Measurements from ENCODE around the gene SCGB1C1.
A peak's percentile ranks its signal among the peaks of the same experiment; 100 is the strongest.
"Not testable (repeated sequence)": the region's sequence is repeated elsewhere in the genome, so short reads cannot be mapped to it uniquely, and the experiment has no call there.

Gene SCGB1C1

GRCh38 chr11:220641-221215, 27.9 kb downstream of the SCGB1C1 start:
- DNase-seq: not testable (repeated sequence)

GRCh38 chr11:221539-221938, 28.7 kb downstream of the SCGB1C1 start:
- no peak for DNase-seq

- DNase-seq: no peak
These were observed 29.3 kb downstream of the SCGB1C1 start for GRCh38 chr11:221998-222789.

GRCh38 chr11:223026-223789, 30.3 kb downstream of the SCGB1C1 start:
- DNase-seq: no peak

- no peak for DNase-seq
These were observed 31.0 kb downstream of the SCGB1C1 start for GRCh38 chr11:223884-224283.

- DNase-seq: no peak
These were observed 31.5 kb downstream of the SCGB1C1 start for GRCh38 chr11:224424-224823.

GRCh38 chr11:225734-226453, 33.0 kb downstream of the SCGB1C1 start:
- no peak for DNase-seq

- no peak for DNase-seq
These were observed 35.0 kb downstream of the SCGB1C1 start for GRCh38 chr11:227824-228379.

- DNase-seq: no peak
These were observed 37.6 kb downstream of the SCGB1C1 start for GRCh38 chr11:230431-230830.

GRCh38 chr11:232783-233565, 40.1 kb downstream of the SCGB1C1 start:
- DNase-seq: no peak

GRCh38 chr11:235180-235579, 42.3 kb downstream of the SCGB1C1 start:
- no peak for DNase-seq

- peak; percentile 35 for DNase-seq
These were observed 42.7 kb downstream of the SCGB1C1 start for GRCh38 chr11:235609-235996.

- DNase-seq: peak; percentile 79
These were observed 43.3 kb downstream of the SCGB1C1 start, which contains the start of gene SIRT3 for GRCh38 chr11:235997-236773. Gene SIRT3, minus strand, starts transcription at chr11:236342. Its CDS starts 14 bp downstream, at chr11:236328.

- peak; percentile 77 for DNase-seq
These were observed 44.2 kb downstream of the SCGB1C1 start, which contains the start of gene PSMD13 for GRCh38 chr11:236774-237767. Gene PSMD13, plus strand, starts transcription at chr11:236976. Its CDS starts 74 bp downstream, at chr11:237050.

GRCh38 chr11:238346-238745, 45.5 kb downstream of the SCGB1C1 start:
- DNase-seq: not testable (repeated sequence)

GRCh38 chr11:240315-240714, 47.4 kb downstream of the SCGB1C1 start:
- no peak for DNase-seq

- DNase-seq: no peak
These were observed 48.8 kb downstream of the SCGB1C1 start for GRCh38 chr11:241634-242033.
